HG02870 (cell line): ENCODE results near the gene LRRC27.

Experiments
- ATAC-seq: cut with Tn5 transposase; IDR thresholded peaks from one replicate; pipeline ENCODE4 v1.9.1; 2021; ENCODE audit warnings: mild to moderate bottlenecking, moderate library complexity; ENCODE audit not compliant: unreplicated experiment

The LRRC27 gene

GRCh38 chr10:132397671-132398565 is 65.9 kb downstream of the LRRC27 start:
- ATAC-seq: no peak

DNA sequence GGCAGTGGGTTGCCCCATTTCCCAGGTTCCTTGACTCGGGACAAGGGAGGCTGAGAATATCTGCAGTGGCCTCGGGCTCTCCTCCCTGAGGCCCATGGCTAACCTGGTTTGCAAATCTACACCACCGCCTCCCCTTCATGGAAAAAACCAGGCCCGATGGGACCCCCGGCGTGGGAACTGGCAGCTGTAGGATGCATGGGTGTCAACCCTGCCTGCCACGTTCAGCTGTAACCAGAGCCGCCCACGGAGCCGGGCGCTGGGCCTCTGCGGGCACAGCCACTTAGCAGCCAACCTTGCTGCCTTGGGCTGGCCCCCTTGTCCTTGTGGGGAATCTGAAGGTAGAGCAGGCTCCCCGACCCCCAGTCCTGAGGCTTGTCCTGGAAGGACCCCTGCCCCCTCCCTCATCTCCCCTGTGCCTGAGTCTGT is 66.6 kb downstream of the LRRC27 start:
- no peak for ATAC-seq

- ATAC-seq: no peak
Measured at GRCh38 chr10:132399117-132400035, 67.4 kb downstream of the LRRC27 start.

GRCh38 chr10:132400041-132400546 is 68.1 kb downstream of the LRRC27 start:
- no peak for ATAC-seq

GRCh38 chr10:132400547-132401151 is 68.7 kb downstream of the LRRC27 start:
- ATAC-seq: no peak

GRCh38 chr10:132401401-132402118 is 69.6 kb downstream of the LRRC27 start:
- ATAC-seq: no peak

- no peak for ATAC-seq
Measured at GRCh38 chr10:132402781-132403241, 70.8 kb downstream of the LRRC27 start.

DNA sequence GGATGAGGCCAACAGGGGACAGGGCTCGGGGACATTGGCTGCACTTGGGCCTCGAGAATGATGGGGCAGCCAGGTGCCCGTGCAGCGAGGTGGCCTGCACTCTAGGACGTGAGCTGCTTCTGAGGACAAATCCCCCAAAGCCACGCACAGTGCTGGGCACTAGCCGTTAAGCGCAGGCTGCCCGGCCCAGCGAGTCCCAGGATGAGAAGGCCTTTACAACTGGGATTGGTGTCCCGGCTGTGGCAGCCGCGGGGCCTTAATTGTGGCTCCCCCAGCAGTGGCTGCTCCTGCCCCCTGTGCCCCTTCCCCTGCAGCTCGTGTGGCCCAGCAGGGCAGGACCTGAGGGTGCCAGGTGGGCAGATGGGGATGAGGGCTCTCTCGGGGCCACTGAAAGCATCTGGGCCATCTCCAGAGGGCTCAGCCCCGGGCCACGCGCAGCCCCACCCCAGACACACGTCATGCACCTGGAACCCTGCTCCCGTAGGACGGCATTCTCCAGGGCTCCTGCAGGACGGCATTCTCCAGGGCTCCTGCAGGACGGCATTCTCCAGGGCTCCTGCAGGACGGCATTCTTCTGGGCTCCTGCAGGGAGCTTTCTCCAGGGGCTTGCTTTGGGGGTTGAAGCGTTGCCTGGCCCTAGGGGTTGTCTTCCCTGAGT is 71.6 kb downstream of the LRRC27 start:
- ATAC-seq: no peak

- ATAC-seq: no peak
Measured at GRCh38 chr10:132404169-132404880, 72.3 kb downstream of the LRRC27 start.

DNA sequence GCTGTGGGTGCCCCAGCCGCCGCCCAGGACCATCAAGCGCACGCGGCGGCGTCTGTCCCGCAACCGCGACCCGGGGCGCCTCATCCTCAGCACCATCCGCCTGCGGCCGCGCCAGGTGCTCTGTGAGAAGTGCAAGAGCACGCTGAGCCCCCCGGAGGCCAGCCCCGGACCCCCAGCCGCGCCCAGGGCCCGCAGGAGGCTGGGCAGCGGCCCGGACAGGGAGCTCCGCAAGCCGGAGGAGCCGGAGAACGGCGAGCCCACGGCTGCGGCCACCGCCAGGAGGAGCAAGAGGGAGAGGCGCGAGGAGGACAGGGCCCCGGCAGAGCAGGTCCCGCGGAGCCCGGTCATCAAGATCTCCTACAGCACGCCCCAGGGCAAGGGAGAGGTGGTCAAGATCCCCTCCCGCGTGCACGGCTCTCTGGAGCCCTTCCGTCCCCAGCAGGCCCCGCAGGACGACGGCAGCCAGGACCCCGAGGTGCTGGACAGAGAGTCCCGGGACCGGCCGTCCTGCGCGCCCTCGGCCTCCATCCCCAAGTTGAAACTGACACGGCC is 73.0 kb downstream of the LRRC27 start:
- no peak for ATAC-seq

DNA sequence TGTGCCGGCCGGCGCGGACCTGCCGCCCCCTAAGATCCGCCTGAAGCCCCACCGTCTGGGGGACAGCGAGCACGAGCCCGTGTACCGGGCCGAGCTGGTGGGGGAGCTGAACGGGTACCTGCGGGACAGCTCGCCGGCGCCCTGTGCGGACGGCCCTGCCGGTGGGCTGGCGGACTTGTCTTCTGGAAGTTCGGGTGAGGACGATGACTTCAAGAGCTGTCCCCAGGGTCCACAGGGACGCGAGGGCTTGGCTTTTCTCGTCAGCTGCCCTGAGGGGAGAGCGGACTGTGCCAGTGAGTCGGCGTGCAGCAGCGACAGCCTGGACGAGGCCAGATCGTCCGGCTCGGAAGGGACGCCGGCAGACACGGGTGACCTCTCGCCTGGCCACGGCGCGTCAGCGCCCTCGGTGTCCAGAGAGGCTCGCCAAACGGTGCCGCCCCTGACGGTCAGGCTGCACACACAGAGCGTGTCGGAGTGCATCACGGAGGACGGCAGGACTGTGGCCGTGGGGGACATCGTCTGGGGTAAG is 73.5 kb downstream of the LRRC27 start:
- no peak for ATAC-seq

DNA sequence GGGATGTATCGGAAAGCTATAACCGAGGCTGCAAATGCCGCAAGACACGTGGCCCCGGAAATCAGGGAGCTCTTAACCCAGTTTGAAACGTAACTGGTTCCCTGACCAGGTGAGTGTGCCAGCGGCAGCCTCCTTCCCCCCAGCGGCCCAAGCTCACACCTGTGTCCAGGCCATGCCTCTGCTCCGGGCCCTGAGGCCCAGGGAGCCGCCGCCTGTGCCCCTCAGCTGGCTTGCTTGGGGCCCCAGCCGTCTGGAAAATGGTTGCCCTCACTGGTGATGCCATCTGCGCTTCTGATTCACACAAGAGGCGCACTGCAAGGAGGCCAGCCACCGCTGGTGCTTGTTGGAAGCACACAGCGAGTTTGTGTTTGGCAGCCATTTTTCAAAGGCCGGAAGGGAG is 74.2 kb downstream of the LRRC27 start:
- no peak for ATAC-seq

GRCh38 chr10:132406750-132407149 is 74.8 kb downstream of the LRRC27 start:
- ATAC-seq: no peak

DNA sequence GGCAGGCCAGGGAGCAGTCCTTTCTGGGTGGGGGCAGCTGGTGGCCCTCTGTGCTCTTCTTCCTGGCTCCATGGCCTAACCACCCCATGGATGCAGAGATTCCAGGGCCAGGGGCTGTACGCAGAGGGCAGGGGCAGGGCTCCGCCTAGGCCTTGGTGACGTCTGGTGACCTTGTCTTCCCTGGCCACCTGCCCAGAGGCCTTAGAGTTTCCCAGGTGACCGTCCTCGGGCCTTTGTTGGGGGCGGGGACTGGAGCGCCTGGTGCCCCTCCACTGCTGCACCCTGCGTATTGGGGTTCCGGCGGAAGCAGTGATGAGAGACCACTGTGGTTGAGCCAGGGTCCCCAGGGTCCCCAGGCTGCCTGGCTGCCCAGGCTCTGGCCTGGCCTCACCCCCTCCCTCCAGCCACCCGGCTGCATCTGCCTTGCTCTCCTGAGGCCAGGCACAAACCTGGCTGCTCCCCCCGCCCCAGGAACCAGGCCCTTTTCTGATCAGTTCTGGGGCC is 75.3 kb downstream of the LRRC27 start:
- no peak for ATAC-seq

DNA sequence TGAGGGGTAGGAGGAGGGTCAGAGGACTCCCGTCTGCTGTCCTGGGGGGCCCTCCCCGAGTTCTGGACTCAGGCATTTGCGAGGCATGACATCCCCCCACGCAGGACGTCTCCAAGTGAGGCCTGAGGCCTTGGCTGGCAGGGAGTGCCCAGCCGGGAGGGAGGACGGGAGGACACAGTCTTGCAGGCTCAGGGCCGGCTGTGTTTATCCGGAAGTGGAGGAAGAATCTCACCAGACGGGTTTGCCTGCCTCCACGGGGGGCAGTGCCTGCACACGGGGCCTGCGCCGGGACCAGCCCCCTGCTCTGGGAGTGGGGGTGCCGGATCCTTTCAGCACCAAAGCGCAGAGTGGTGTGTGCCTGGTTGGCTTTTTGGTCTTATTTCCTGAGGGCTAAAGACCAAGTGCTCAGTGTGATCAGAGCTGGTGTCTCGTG is 75.9 kb downstream of the LRRC27 start:
- ATAC-seq: no peak

DNA sequence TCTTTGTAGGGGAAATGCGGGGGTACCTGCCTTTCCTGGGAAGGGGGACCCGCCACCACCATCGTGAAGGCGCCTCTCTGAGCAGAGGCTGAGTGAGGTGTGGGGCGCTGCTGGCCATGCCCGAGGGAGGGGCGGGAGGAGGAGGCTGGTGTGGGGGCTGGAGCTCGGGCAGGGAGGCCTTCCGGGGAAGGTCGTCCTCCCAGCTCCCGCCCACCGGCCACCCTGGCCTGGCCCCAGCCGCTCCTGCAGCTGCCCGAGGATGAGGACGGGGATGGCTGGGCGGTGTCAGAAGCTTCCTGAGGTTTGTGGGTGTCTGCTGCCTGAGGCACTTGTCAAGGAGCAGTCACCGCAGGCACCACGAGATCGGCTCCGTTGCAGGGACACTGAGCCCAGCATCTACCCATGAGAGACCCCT is 76.4 kb downstream of the LRRC27 start:
- no peak for ATAC-seq

- no peak for ATAC-seq
Measured at GRCh38 chr10:132408823-132409666, 77.1 kb downstream of the LRRC27 start.
